Measurements from ENCODE around the gene LMTK3. TPM values are rescaled to one million over a fixed set of nuclear protein-coding genes. Genes with fewer than 3 reads are reported as not detected.
"Not testable (repeated sequence)": the region's sequence is repeated elsewhere in the genome, so short reads cannot be mapped to it uniquely, and the experiment has no call there.

Gene LMTK3
- total and polyA plus RNA-seq, 2 experiments from 2014 or later: 1.1 to 7.4 TPM

DNA sequence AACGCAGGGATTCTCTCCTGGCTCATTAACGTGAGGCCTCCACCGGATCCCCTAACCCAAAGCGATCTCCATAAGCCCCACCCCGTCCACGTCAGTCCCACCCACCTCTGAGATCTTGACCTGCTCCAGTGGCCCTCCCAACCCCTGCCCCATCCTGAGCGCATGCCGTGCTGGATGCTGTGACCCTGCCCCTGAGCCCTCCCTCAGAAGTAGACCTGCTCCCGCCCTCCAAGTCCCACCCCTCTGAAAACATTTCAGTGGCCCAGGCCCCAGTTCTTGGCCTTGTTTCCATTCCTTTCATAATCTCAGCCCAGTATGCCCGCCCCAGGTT is 19.9 kb downstream of the LMTK3 start:
- Histone ChIP-seq H3K27ac (no peak overlapping the region), H3K36me3 (no peaks in the 10 kb centered on the region), H3K9me3 (ENCODE audit: low read depth) (no peaks in the 10 kb centered on the region), H3K4me1 (ENCODE audit: low read depth) (no peaks in the 10 kb centered on the region), H3K27me3 (no peaks in the 10 kb centered on the region), H3K4me3 (no peak overlapping the region)
- peak in 1 of 2 donors; percentile 48 for DNase-seq (ENCODE audit: low read depth in 1 of 2, low spot score in 1 of 2)
- TF ChIP-seq, protein P1, sequence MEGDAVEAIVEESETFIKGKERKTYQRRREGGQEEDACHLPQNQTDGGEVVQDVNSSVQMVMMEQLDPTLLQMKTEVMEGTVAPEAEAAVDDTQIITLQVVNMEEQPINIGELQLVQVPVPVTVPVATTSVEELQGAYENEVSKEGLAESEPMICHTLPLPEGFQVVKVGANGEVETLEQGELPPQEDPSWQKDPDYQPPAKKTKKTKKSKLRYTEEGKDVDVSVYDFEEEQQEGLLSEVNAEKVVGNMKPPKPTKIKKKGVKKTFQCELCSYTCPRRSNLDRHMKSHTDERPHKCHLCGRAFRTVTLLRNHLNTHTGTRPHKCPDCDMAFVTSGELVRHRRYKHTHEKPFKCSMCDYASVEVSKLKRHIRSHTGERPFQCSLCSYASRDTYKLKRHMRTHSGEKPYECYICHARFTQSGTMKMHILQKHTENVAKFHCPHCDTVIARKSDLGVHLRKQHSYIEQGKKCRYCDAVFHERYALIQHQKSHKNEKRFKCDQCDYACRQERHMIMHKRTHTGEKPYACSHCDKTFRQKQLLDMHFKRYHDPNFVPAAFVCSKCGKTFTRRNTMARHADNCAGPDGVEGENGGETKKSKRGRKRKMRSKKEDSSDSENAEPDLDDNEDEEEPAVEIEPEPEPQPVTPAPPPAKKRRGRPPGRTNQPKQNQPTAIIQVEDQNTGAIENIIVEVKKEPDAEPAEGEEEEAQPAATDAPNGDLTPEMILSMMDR (IDR thresholded peaks at IDR 0.05; ENCODE audit: low read depth, low read length): no peak

DNA sequence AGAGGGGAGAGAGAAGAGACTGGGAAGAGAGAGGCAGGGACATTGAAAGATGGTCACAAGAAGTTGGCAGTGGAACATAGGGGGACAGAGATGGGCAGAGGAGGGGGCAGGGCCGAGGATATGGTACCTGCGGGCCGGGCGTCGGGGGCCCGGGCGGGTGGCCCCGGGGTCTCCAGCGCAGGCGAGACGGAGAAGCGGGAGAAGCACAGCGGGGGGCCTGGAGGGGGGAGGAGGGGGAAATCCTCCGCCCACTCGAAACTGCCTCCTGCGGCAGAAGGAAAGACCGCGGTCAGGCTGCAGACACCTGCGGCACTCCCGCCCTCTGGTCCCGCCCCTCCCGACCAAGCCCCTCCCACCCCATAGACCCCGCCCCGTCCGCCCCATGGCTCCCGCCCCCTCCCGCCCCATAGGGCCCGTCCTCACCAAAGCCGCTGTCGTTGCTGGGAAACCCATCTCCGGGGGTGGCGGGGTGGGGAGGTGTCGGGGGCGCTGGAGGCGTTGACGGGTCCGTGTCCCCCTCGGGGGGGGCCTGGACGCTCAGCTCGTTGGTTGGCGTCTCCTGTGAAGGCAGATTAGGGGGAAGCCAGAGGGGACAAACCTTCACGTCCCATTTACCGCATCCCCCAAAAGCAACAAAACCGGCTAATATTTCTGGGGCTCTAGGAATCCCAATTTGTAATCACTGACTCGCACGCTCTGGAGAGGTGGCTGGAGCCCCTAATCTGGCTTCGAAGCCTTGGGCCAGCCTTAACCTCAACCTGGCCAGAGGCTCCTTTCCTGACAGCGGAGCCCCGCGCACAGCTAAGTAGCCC is 20.4 kb downstream of the LMTK3 start:
- H3K4me1 ChIP-seq (ENCODE audit: low read depth): no peaks in the 10 kb centered on the region
- peak overlapping the region; percentile 8 for H3K4me3 ChIP-seq
- no peaks in the 10 kb centered on the region for H3K9me3 ChIP-seq (ENCODE audit: low read depth)
- H3K36me3 ChIP-seq: no peaks in the 10 kb centered on the region
- no peak overlapping the region for H3K27ac ChIP-seq
- TF ChIP-seq, protein P1 (IDR thresholded peaks at IDR 0.05; ENCODE audit: low read depth, low read length): no peak
- no peaks in the 10 kb centered on the region for H3K27me3 ChIP-seq
- peak in 1 of 2 donors; percentile 65 for DNase-seq (ENCODE audit: low read depth in 1 of 2, low spot score in 1 of 2)

DNA sequence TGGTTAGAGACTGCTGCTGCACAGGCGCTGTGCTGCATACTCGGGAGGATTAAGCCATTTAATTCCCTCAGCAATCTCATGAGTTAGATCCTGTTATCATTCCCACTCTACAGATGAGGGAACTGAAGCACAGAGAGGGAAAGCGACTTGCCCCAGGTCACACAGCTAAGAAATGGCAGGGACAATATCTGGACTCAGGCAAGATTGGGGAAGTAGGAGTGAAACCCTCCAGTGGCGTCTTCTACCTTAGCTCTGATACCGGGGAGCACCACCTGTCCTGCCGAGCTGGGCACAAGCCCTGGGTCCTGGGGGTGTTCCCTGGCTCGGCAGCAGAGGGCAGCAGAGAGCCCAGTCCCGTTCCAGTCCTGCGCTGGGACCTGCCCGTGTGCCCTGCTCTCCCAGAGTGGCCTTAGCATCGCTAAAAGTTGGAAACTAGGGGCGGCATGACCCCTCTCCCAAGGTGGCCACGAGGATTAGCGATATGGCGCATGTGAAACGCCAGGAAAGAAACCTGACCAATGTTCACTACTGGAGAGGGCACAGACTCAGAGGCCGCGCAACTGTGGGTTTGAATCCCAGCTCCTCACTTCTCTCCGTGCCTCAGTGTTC is 21.9 kb downstream of the LMTK3 start:
- peak; percentile 65 to 83 for DNase-seq (ENCODE audit: low read depth in 1 of 2, low spot score in 1 of 2)
- no peaks in the 10 kb centered on the region for H3K9me3 ChIP-seq (ENCODE audit: low read depth)
- H3K27ac ChIP-seq: no peak overlapping the region
- H3K36me3 ChIP-seq: no peaks in the 10 kb centered on the region
- no peaks in the 10 kb centered on the region for H3K4me1 ChIP-seq (ENCODE audit: low read depth)
- TF ChIP-seq, protein P1 (IDR thresholded peaks at IDR 0.05; ENCODE audit: low read depth, low read length): peak; percentile 93
- no peaks in the 10 kb centered on the region for H3K27me3 ChIP-seq
- H3K4me3 ChIP-seq: no peak overlapping the region

DNA sequence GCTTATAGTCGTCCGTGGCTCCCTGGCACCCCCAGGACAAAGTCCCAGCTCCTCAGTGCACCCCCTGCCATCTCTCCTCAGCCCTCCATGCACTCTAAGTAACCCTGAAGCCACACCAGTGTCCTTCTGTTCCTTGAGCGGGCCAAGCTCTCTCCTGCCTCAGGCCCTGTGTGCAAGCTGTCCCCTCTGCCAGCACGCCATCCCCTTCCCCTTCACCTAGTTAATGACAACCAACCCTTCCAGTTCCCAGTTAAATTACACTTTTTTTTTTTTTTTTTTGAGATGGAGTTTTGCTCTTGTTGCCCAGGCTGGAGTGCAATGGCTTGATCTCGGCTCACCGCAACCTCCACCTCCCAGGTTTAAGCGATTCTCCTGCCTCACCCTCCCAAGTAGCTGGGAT is 23.2 kb downstream of the LMTK3 start:
- H3K9me3 ChIP-seq (ENCODE audit: low read depth); H3K4me1 ChIP-seq (ENCODE audit: low read depth); H3K36me3 ChIP-seq; H3K27me3 ChIP-seq; H3K27ac ChIP-seq; DNase-seq (ENCODE audit: low read depth in 1 of 2, low spot score in 1 of 2); H3K4me3 ChIP-seq: not testable (repeated sequence)

DNA sequence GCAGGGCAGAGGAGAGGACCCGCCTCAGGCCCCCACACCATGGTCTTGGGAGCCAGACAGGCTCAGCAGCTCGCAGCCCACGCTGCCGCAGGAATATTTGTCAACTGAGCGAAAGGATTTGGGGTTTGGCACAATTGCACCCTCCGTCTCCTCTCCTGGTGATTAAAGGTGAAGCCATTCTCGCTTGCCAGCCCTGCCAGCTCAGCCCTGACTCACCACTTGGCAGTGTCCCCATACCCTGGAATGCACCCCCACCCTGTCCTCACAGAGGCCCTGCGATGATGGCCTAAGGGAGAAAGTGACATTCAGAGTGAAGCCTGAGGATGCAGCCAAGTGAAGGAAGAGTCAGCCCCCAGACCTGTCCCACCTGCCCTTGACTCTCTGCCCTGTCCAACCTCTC is 23.7 kb downstream of the LMTK3 start:
- Histone ChIP-seq H3K27me3 (no peaks in the 10 kb centered on the region), H3K4me3 (no peak overlapping the region), H3K27ac (no peak overlapping the region), H3K4me1 (ENCODE audit: low read depth) (no peaks in the 10 kb centered on the region), H3K36me3 (no peaks in the 10 kb centered on the region), H3K9me3 (ENCODE audit: low read depth) (no peaks in the 10 kb centered on the region)
- DNase-seq (ENCODE audit: low read depth in 1 of 2, low spot score in 1 of 2): peak in 1 of 2 donors; percentile 48
- TF ChIP-seq, protein P1 (IDR thresholded peaks at IDR 0.05; ENCODE audit: low read depth, low read length): no peak

DNA sequence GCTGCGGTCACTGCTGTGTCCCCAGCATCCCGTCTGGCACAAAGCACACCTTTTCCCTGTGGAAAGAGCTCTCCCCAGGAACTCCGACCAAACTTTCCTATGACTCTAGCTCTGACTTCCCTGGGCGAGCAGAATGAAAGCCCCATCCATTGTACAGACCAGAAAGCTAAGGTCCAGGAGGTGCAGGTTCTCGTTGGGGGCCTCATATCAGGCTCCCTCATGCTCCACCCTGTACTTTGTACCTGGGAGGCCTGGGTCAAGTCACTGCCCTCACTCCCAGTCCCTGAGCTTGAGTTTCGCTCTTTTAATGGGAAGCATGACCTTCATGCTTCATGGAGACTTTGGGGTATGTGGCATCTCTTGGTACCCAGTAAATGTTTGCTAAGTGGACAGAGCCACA is 24.1 kb downstream of the LMTK3 start:
- Histone ChIP-seq H3K27ac (no peak overlapping the region), H3K9me3 (ENCODE audit: low read depth) (no peaks in the 10 kb centered on the region), H3K4me1 (ENCODE audit: low read depth) (no peaks in the 10 kb centered on the region), H3K36me3 (no peaks in the 10 kb centered on the region), H3K27me3 (no peaks in the 10 kb centered on the region), H3K4me3 (no peak overlapping the region)
- TF ChIP-seq, protein P1 (IDR thresholded peaks at IDR 0.05; ENCODE audit: low read depth, low read length): no peak
- DNase-seq (ENCODE audit: low read depth in 1 of 2, low spot score in 1 of 2): no peak

DNA sequence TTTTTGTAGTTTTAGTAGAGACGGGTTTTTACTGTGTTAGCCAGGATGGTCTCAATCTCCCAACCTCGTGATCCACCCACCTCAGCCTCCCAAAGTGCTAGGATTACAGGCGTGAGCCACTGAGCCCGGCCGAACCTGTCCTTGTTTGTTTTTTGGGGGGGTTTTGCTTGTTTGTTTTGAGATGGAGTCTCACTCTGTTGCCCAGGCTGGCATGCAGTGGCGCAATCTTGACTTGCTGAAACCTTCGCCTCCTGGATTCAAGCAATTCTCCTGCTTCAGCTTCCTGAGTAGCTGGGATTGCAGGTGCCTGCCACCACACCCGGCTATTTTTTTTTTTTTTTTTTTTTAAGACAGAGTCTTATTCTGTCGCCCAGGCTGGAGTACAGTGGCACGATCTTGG is 24.9 kb downstream of the LMTK3 start:
- not testable (repeated sequence) for H3K9me3 ChIP-seq (ENCODE audit: low read depth); H3K27ac ChIP-seq; H3K36me3 ChIP-seq; H3K4me1 ChIP-seq (ENCODE audit: low read depth); DNase-seq (ENCODE audit: low read depth in 1 of 2, low spot score in 1 of 2); H3K4me3 ChIP-seq; H3K27me3 ChIP-seq

Data from cardiac muscle cell (in vitro differentiated cells and primary cell).